ENCODE data around the gene CNTN5. TPM values are rescaled to one million over a fixed set of nuclear protein-coding genes. Genes with fewer than 3 reads are reported as not detected.

The CNTN5 gene
- total and polyA plus RNA-seq, 2 experiments from 2014 or later, result not detected

DNA sequence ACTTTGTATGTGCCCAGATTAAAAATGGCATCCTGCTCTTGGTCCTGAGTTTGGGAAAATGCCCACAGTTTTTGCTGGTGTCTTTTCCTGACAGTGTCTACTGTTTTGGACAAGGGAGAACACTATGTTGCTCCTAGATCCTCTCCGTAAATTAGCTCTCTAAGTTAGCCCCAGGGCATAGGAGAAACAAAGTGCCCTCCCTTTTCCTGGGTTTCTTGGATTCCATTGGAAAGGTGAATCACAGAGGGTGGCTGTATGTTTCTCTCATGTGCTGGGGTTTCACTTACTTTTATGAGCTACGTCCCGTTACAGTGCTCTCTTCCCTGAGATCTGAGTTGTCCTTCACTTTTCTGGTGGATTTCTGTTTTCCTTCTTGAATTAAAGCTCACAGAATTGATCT is 782.8 kb downstream of the CNTN5 start:
- Histone ChIP-seq H3K4me2 (ENCODE audit: unreplicated experiment) (no peak overlapping the region), H3K9me3 (ENCODE audit: low read depth) (no peaks in the 10 kb centered on the region), H4K20me1 (ENCODE audit: insufficient read depth) (no peaks in the 10 kb centered on the region), H3K9ac (no peak overlapping the region), H3K9me2 (ENCODE audit: insufficient read depth) (no peaks in the 10 kb centered on the region), H3K4me1 (ENCODE audit: insufficient read depth) (no peaks in the 10 kb centered on the region), H3K36me3 (ENCODE audit: low read depth) (no peaks in the 10 kb centered on the region), H2AFZ (no peak overlapping the region), H3K4me3 (no peak overlapping the region), H3K79me2 (ENCODE audit: insufficient read depth) (no peaks in the 10 kb centered on the region), H3K27ac (no peak overlapping the region), H3K27me3 (replicated peaks; ENCODE audit: insufficient read depth) (no peaks in the 10 kb centered on the region), H3F3A (ENCODE audit: insufficient read depth) (no peaks in the 10 kb centered on the region)
- WGBS, 2 experiments (ENCODE audit: low coverage in 1 of 2, low lambda C conversion rate in 2 of 2, missing lambda C conversion rate in 2 of 2), result 19 to 24% methylated on average over 3 of the region's 3 CpGs
- TF ChIP-seq EZH2 (IDR thresholded peaks at IDR 0.05; ENCODE audit: insufficient read depth, poor library complexity, severe bottlenecking), result no peak
- TF ChIP-seq EZH2phosphoT487 (IDR thresholded peaks at IDR 0.05; ENCODE audit: insufficient read depth, low read depth), result no peak
- DNase-seq, result no peak
- in situ Hi-C loops (cut with MboI), result no loop called here

DNA sequence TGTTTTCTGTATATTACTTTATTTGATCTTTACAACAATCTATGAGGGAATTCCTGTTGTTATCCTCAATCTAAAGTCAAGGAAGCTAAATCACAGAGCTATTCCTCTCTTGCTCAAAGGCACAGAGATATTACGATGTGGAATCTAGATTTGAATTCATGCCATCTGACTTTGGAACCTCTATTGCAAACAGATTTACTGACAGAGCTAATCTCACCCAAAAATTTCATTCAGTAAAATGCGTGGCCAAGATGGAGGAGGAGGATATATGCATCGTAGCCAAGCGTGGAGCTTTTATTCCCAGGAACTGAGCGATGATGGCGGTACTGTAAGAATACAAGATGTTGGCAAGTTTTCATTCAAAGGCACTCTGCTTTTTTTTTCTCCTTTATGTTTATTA is 791.8 kb downstream of the CNTN5 start:
- H3K36me3 ChIP-seq (ENCODE audit: low read depth), result no peaks in the 10 kb centered on the region
- in situ Hi-C loops (cut with MboI), result no loop called here
- no peaks in the 10 kb centered on the region for H3K4me1 ChIP-seq (ENCODE audit: insufficient read depth)
- H2AFZ ChIP-seq, result no peak overlapping the region
- H3K4me2 ChIP-seq (ENCODE audit: unreplicated experiment), result no peak overlapping the region
- H3K79me2 ChIP-seq (ENCODE audit: insufficient read depth), result no peaks in the 10 kb centered on the region
- no peak for DNase-seq
- no peak overlapping the region for H3K27ac ChIP-seq
- H3K9ac ChIP-seq, result no peak overlapping the region
- no peak overlapping the region for H3K4me3 ChIP-seq
- no peaks in the 10 kb centered on the region for H3F3A ChIP-seq (ENCODE audit: insufficient read depth)
- TF ChIP-seq EZH2 (IDR thresholded peaks at IDR 0.05; ENCODE audit: insufficient read depth, poor library complexity, severe bottlenecking), result no peak
- no peak for TF ChIP-seq EZH2phosphoT487 (IDR thresholded peaks at IDR 0.05; ENCODE audit: insufficient read depth, low read depth)
- no peaks in the 10 kb centered on the region for H3K9me2 ChIP-seq (ENCODE audit: insufficient read depth)
- WGBS, 2 experiments (ENCODE audit: low coverage in 1 of 2, low lambda C conversion rate in 2 of 2, missing lambda C conversion rate in 2 of 2), result 32 to 41% methylated on average over 6 of the region's 6 CpGs
- no peaks in the 10 kb centered on the region for H3K27me3 ChIP-seq (replicated peaks; ENCODE audit: insufficient read depth)
- no peaks in the 10 kb centered on the region for H3K9me3 ChIP-seq (ENCODE audit: low read depth)
- H4K20me1 ChIP-seq (ENCODE audit: insufficient read depth), result no peaks in the 10 kb centered on the region

DNA sequence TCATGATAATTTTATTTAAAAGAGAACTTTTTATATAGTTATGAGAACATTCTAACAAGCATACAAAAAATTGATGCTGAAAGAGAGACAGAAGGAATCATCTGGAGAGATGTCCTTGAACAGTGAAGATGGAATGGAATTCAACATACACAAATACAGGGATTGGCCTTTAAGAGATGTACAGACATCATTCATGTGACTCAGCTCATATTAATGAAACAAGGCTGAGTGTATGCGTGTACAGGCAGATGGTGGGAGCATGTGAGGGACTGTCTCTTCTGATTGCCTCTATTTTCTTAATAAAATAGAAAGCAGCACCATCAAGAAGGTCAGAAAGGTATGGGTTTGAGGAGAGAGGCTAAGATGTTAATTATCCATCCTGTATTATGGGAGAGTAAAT is 793.3 kb downstream of the CNTN5 start:
- no peaks in the 10 kb centered on the region for H3K27me3 ChIP-seq (replicated peaks; ENCODE audit: insufficient read depth)
- H3K27ac ChIP-seq, result no peak overlapping the region
- no peak overlapping the region for H2AFZ ChIP-seq
- WGBS, 2 experiments (ENCODE audit: low coverage in 1 of 2, low lambda C conversion rate in 2 of 2, missing lambda C conversion rate in 2 of 2), result 4 to 14% methylated on average over 1 of the region's 1 CpG
- DNase-seq, result no peak
- no peak overlapping the region for H3K4me2 ChIP-seq (ENCODE audit: unreplicated experiment)
- H3K9ac ChIP-seq, result no peak overlapping the region
- H3K9me2 ChIP-seq (ENCODE audit: insufficient read depth), result no peaks in the 10 kb centered on the region
- in situ Hi-C loops (cut with MboI), result no loop called here
- H3K9me3 ChIP-seq (ENCODE audit: low read depth), result no peaks in the 10 kb centered on the region
- no peak for TF ChIP-seq EZH2 (IDR thresholded peaks at IDR 0.05; ENCODE audit: insufficient read depth, poor library complexity, severe bottlenecking)
- no peak for TF ChIP-seq EZH2phosphoT487 (IDR thresholded peaks at IDR 0.05; ENCODE audit: insufficient read depth, low read depth)
- H3K4me1 ChIP-seq (ENCODE audit: insufficient read depth), result no peaks in the 10 kb centered on the region
- no peaks in the 10 kb centered on the region for H3K36me3 ChIP-seq (ENCODE audit: low read depth)
- H3F3A ChIP-seq (ENCODE audit: insufficient read depth), result no peaks in the 10 kb centered on the region
- no peak overlapping the region for H3K4me3 ChIP-seq
- H3K79me2 ChIP-seq (ENCODE audit: insufficient read depth), result no peaks in the 10 kb centered on the region
- no peaks in the 10 kb centered on the region for H4K20me1 ChIP-seq (ENCODE audit: insufficient read depth)

DNA sequence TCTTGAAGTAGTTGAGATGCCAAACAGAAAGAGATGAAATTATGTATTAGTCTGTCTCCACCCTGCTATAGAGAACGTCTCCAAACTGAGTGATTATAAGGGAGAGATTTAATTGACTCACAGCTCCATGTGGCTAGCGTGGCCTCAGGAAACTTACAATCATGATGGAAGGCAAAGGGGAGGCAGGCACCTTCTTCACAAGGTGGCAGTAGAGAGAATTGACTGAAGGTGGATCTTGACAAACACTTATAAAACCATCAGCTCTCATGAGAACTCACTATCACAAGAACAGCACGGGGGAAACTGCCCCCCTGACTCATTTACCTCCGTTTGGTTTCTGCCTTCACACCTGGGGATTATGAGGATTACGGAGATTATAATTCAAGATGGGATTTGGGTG is 794.0 kb downstream of the CNTN5 start:
- Histone ChIP-seq H3K4me2 (ENCODE audit: unreplicated experiment) (no peak overlapping the region), H3K27ac (no peak overlapping the region), H3F3A (ENCODE audit: insufficient read depth) (no peaks in the 10 kb centered on the region), H3K9me2 (ENCODE audit: insufficient read depth) (no peaks in the 10 kb centered on the region), H3K4me3 (no peak overlapping the region), H3K27me3 (replicated peaks; ENCODE audit: insufficient read depth) (no peaks in the 10 kb centered on the region), H2AFZ (no peak overlapping the region), H3K4me1 (ENCODE audit: insufficient read depth) (no peaks in the 10 kb centered on the region), H3K79me2 (ENCODE audit: insufficient read depth) (no peaks in the 10 kb centered on the region), H3K36me3 (ENCODE audit: low read depth) (no peaks in the 10 kb centered on the region), H3K9ac (no peak overlapping the region), H4K20me1 (ENCODE audit: insufficient read depth) (no peaks in the 10 kb centered on the region), H3K9me3 (ENCODE audit: low read depth) (no peaks in the 10 kb centered on the region)
- in situ Hi-C loops (cut with MboI), result no loop called here
- TF ChIP-seq EZH2 (IDR thresholded peaks at IDR 0.05; ENCODE audit: insufficient read depth, poor library complexity, severe bottlenecking) (no peak), EZH2phosphoT487 (IDR thresholded peaks at IDR 0.05; ENCODE audit: insufficient read depth, low read depth) (no peak)
- WGBS, 2 experiments (ENCODE audit: low coverage in 1 of 2, low lambda C conversion rate in 2 of 2, missing lambda C conversion rate in 2 of 2), result 8 to 11% methylated on average over 5 of the region's 5 CpGs
- no peak for DNase-seq

DNA sequence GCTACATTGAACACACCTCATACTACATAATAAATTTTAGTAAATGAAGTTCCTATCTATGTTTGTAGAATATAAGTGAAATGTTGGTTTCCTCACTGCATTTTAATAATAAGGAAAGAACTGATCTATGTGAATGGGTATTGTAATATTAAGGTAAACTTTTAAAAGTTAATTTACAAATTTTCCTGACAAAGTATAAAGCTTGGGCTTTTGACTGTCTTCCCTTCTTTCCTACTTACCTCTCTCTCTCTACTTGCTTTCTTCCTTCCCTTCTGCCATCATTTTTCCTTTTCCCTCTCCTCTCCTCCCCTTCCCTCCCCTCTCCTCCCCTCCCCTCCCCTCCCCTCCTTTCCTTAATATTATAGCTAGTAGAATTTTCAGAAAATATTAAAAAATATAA is 798.2 kb downstream of the CNTN5 start:
- Histone ChIP-seq H3K4me3 (no peak overlapping the region), H3K4me1 (ENCODE audit: insufficient read depth) (no peaks in the 10 kb centered on the region), H4K20me1 (ENCODE audit: insufficient read depth) (no peaks in the 10 kb centered on the region), H3K36me3 (ENCODE audit: low read depth) (no peaks in the 10 kb centered on the region), H2AFZ (no peak overlapping the region), H3K27me3 (replicated peaks; ENCODE audit: insufficient read depth) (no peaks in the 10 kb centered on the region), H3K9me2 (ENCODE audit: insufficient read depth) (0 out of 2 replicates have a peak, but pooled peaks cover 3% of the 10 kb centered on the region), H3K4me2 (ENCODE audit: unreplicated experiment) (no peak overlapping the region), H3K9me3 (ENCODE audit: low read depth) (no peaks in the 10 kb centered on the region), H3F3A (ENCODE audit: insufficient read depth) (no peaks in the 10 kb centered on the region), H3K27ac (no peak overlapping the region), H3K9ac (no peak overlapping the region), H3K79me2 (ENCODE audit: insufficient read depth) (no peaks in the 10 kb centered on the region)
- no peak for DNase-seq
- in situ Hi-C loops (cut with MboI), result no loop called here
- TF ChIP-seq EZH2phosphoT487 (IDR thresholded peaks at IDR 0.05; ENCODE audit: insufficient read depth, low read depth), result no peak
- no peak for TF ChIP-seq EZH2 (IDR thresholded peaks at IDR 0.05; ENCODE audit: insufficient read depth, poor library complexity, severe bottlenecking)

Measured in GM23248 (cell line).